Activated CD8-positive, alpha-beta memory T cell treated with anti-CD3 and anti-CD28 coated beads, Interleukin-2, amount 50 U/mL, for 1 hour (primary cell): ENCODE results near the gene TLCD3B.

ENCODE experiments used
- DNase-seq: peaks from one replicate; pipeline ENCODE4 v3.0.0-alpha.2; 2020; ENCODE audit errors: extremely low read depth

Gene TLCD3B

GRCh38 chr16:29989111-29989858 is 41.8 kb downstream of the TLCD3B start:
- no peak for DNase-seq

- no peak for DNase-seq
Measured at GRCh38 chr16:29988346-29989075, 42.6 kb downstream of the TLCD3B start.

GRCh38 chr16:29987371-29988085 is 43.5 kb downstream of the TLCD3B start:
- no peak for DNase-seq

DNA sequence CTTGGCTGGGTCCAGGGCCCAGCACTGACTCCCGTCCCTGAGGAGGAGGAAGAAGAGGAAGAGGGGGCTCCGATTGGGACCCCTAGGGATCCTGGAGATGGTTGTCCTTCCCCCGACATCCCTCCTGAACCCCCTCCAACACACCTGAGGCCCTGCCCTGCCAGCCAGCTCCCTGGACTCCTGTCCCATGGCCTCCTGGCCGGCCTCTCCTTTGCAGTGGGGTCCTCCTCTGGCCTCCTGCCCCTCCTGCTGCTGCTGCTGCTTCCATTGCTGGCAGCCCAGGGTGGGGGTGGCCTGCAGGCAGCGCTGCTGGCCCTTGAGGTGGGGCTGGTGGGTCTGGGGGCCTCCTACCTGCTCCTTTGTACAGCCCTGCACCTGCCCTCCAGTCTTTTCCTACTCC is 44.1 kb downstream of the TLCD3B start:
- no peak for DNase-seq

DNA sequence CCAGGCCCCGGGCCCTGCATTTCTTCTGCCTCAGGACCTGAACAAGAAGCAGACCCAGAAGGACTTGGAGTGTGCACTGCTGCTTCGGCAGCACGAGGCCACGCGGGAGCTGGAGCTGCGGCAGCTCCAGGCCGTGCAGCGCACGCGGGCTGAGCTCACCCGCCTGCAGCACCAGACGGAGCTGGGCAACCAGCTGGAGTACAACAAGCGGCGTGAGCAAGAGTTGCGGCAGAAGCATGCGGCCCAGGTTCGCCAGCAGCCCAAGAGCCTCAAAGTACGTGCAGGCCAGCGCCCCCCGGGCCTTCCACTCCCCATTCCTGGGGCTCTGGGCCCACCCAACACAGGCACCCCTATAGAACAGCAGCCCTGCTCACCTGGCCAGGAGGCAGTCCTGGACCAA is 44.8 kb downstream of the TLCD3B start:
- no peak for DNase-seq

DNA sequence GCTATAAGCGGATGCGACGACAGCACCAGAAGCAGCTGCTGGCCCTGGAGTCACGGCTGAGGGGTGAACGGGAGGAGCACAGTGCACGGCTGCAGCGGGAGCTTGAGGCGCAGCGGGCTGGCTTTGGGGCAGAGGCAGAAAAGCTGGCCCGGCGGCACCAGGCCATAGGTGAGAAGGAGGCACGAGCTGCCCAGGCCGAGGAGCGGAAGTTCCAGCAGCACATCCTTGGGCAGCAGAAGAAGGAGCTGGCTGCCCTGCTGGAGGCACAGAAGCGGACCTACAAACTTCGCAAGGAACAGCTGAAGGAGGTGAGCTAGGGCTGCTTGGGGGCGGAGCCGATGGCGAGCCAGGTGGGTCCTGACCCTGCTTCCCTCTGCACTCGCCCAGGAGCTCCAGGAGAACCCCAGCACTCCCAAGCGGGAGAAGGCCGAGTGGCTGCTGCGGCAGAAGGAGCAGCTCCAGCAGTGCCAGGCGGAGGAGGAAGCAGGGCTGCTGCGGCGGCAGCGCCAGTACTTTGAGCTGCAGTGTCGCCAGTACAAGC is 45.7 kb downstream of the TLCD3B start:
- no peak for DNase-seq

- no peak for DNase-seq
Measured at GRCh38 chr16:29984764-29985147, 46.3 kb downstream of the TLCD3B start.

DNA sequence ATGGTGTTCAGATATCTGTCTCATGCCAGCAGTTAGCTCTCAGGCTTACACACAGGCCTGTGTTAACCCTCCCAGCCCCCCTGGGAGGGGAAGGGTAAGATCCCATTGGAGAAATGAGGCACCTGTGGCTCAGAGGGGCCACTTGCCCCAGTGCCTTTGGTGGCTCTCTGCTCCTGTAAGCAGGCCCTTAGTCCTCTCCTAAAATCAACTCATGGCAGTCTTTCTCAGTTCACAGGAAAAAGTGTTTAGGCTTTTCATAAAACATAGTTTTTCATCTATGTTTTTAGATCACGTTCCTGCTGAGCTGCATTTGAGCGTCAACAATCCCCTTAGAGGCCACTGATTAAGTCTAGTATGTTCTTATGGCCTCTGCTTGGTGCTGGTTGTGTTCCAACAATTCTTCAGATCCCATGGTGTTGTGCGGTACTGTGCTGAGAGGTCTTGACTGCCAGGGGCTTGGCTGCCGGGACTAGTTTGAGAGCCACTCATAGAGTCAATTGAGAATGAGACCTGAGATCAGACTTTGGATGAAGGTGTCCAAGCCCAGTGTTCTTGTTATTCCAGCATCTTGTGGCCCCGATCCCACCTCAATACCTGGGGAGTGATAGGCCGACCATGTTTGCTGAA is 46.8 kb downstream of the TLCD3B start:
- DNase-seq: no peak

DNA sequence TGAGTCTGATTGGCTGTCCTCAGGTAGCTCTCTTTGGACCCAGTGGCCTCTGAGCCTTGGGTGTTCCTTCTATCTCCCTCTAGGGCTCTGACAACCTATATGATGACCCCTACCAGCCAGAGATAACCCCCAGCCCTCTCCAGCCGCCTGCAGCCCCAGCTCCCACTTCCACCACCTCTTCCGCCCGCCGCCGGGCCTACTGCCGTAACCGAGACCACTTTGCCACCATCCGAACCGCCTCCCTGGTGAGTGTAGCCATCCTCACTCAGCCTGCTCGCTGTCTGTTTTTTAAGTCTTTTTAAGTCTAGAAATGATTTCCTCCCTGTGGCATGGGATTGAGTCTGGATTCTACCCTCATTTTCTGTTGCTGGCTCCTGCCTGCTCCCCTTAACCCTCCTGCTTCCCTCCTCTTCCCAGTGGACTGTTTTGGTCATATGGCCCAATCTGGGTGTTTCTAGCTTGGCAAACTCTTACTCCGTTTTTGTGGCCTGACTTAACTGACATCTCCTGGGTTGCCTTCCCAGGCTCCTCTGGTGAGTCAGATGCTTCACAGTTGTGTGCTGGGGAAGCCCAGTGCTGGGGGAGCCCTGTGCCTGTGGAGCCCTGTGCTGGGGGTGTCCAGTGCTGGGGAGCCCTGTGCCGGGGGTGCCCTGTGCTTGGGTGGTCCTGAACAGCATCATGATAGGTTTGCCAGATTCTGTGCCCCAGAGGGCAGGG is 47.5 kb downstream of the TLCD3B start:
- no peak for DNase-seq

DNA sequence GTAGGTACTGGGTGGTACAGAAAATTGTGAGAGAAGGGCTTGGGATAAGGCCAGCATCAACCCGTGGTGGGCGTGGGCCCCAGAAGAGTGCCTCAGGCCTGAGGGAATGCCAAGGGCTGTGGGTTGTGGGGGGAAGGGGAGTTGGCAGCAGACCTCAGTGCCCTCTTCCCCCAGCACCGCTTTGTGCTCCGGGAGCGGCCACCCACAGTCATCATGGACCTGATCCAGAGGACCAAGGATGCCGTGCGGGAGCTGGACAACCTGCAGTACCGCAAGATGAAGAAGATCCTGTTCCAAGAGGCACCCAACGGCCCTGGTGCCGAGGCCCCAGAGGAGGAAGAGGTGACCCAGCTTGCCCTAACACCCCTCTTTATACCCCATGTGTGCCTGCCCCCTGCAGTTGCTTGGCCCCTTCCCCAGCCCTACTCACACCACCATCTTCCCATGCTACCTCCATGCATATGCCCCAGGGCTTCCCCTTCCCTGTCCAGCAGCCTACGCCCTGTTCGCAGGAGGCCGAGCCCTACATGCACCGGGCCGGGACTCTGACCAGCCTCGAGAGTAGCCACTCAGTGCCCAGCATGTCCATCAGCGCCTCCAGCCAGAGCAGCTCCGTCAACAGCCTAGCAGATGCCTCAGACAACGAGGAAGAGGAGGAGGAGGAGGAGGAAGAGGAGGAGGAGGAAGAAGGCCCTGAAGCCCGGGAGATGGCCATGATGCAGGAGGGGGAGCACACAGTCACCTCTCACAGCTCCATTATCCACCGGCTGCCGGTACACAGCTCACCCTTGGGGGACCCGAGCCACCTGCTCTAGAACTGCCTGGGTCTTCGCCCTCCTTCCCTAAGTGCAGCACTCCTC is 48.3 kb downstream of the TLCD3B start:
- no peak for DNase-seq

- no peak for DNase-seq
Measured at GRCh38 chr16:29978564-29979270, 52.4 kb downstream of the TLCD3B start.

DNA sequence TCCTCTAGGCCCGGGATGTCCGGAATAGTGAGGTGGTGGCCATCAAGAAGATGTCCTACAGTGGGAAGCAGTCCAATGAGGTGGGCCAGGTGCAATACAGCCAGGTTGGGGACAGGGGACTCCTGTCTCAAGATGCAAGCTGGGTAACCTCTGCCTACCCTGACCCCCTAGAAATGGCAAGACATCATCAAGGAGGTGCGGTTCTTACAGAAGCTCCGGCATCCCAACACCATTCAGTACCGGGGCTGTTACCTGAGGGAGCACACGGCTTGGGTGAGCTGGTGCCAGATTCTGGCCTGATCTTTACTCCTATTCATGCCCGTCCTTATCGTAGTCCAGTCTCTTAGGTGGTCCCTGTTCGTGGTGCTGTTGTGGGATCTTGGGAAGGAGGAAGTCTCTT is 53.0 kb downstream of the TLCD3B start:
- no peak for DNase-seq

DNA sequence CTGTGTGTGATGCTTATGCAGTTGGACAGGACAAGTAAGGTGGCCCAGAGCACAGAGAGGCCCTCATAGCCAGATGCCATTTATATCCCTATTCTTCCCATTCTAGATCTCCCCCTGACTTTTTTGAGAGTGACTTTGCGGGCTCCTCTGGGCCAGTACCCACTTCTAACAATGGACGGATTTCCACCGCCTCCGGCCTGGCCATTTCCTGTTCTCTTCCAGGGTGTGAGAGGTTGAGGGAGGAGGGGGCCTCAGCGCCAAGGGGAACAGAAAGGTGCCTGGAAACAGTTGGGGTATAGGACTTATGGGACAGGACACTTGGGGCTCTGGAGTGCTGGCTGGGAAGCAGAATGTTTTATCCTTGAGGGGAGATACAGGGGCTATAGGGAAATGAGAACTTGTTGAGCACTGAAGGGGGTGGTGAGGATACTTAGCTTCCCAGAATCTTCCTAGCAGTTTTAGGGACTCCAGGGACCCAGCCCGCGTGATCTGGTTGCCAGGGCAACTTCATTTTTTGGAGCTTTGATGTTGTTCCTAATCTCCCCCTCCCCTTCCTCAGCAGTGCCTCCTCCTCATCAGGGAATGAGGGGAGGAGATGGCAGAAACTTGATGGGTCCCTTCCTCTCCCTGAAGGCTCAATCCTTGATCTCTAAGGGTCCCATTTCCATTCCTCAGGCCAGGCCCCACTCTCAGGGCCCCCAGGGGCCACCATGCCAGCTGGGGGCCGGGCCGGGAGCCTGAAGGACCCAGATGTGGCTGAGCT is 53.8 kb downstream of the TLCD3B start:
- no peak for DNase-seq

- no peak for DNase-seq
Measured at GRCh38 chr16:29975811-29976511, 55.1 kb downstream of the TLCD3B start.

DNA sequence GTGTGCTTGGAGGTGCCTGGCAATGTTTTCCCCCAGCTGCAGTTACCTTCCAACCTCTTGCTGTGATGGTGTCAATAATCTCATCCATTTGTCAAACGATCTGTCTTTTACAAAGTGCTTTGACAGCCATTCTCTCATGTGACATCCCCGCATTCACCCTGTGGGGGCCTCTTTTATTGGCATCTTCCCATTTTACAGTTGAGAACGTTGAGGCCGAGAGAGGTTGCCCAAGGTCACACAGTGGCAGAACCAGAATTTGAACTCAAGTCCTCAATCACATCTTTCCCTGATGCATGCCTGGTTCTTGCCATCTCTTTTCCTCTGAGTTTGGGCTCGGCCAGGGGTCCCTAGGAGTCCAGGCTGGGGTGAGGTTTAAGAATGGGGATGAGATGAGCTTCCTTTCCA is 55.9 kb downstream of the TLCD3B start:
- DNase-seq: no peak
